ENCODE data around the gene PLEKHA8.

Gene PLEKHA8

DNA sequence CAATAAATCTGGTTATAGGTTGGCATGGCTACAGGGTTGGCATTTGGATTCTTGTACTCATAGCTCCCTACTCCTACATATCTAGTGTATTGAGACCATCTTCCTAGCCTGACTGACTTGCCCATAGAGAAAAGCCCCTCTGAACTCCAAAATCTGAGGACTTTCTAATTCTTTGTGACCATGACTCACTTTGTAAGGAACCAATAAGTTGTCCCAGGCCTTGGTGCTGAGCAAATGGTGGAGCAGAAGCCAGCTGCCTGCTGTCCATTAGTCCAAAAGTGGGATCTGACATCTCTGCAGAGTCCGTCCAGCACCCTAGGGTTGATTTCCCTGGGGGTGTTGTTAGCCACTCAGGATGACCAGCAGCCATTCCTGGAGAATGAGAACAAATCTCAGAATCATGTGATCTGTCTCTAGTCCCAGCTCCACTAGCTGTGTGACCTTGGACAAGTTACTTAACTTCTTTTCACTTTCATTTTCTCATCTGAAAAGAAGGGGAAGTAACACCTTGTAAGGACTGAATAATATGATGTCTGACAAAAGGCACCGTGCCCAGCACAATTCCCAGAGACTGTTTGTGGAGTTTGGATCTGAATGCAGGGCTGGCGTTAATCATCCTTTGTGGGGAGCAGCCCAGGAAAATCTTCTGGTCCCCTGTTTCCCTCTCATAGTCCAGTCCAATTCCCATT is 150.7 kb downstream of the PLEKHA8 start:
- Histone ChIP-seq H3K27ac (ENCODE audit: insufficient read depth, low read length, poor library complexity, severe bottlenecking) (no peak overlapping the region), H3K9me3 (ENCODE audit: control insufficient read depth, low read length) (no peaks in the 10 kb centered on the region), H3K27me3 (replicated peaks; ENCODE audit: control insufficient read depth, insufficient read depth, low read length, poor library complexity, severe bottlenecking) (no peaks in the 10 kb centered on the region), H3K4me3 (ENCODE audit: insufficient read depth, low read depth, low read length, poor library complexity, severe bottlenecking) (no peak overlapping the region), H3K4me1 (ENCODE audit: control insufficient read depth, insufficient read depth, low read length, poor library complexity, severe bottlenecking) (no peaks in the 10 kb centered on the region), H3K36me3 (ENCODE audit: control insufficient read depth, insufficient read depth, low read length) (no peaks in the 10 kb centered on the region)
- DNase-seq: no peak
